SU-DHL-6 (cell line): ENCODE measurements around the gene C1orf232.

Experiments
- EZH2phosphoT487 ChIP-seq: fragments of 200-600 bp; sonication (generic), shearing (Covaris generic); conservative IDR thresholded peaks from 2 replicates; pipeline ENCODE4 v1.6.1; 2018; ENCODE audit warnings: mild to moderate bottlenecking, antibody characterized with exemption, low read length, moderate library complexity, mixed read lengths
- TF ChIP-seq, protein P1 (sequence below): fragments of 200-600 bp; sonication (generic); IDR thresholded peaks from one replicate; pipeline ENCODE4 v1.5.1; 2017; ENCODE audit warnings: antibody characterized with exemption, mild to moderate bottlenecking, low read length, moderate library complexity; ENCODE audit not compliant: insufficient read depth, poor library complexity, severe bottlenecking

DNA sequence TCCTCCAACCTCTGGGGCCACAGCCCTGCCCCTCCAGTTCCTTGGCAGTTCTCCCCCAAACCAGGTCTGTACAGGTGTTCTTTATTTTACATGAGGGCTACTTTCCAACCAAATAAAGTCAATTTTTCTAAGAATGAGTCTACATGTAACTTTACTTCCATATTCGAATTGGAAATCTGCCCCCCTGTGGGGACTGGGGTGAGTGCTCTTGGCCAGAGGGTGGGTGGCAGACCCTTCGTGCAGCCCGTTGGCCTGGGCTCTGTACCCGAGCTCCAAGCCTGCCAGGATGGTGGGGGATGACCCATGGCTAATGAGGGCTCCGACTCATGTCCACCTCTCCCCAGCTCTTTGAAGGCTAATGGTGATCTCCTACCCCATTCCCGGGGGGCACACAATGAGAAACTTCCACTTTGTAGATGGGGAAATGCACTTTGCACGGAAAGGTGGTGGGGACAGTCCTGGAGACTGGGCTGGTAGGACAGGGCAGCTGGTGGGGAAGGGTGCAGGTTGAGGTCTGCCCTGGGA, 21.1 kb upstream of the C1orf232 start:
- TF ChIP-seq, protein P1, sequence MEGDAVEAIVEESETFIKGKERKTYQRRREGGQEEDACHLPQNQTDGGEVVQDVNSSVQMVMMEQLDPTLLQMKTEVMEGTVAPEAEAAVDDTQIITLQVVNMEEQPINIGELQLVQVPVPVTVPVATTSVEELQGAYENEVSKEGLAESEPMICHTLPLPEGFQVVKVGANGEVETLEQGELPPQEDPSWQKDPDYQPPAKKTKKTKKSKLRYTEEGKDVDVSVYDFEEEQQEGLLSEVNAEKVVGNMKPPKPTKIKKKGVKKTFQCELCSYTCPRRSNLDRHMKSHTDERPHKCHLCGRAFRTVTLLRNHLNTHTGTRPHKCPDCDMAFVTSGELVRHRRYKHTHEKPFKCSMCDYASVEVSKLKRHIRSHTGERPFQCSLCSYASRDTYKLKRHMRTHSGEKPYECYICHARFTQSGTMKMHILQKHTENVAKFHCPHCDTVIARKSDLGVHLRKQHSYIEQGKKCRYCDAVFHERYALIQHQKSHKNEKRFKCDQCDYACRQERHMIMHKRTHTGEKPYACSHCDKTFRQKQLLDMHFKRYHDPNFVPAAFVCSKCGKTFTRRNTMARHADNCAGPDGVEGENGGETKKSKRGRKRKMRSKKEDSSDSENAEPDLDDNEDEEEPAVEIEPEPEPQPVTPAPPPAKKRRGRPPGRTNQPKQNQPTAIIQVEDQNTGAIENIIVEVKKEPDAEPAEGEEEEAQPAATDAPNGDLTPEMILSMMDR, result no peak
- no peak for TF ChIP-seq EZH2phosphoT487
